RWPE2 (cell line): ENCODE measurements around the gene ABRACL.
"Not testable (repeated sequence)": the region's sequence is repeated elsewhere in the genome, so short reads cannot be mapped to it uniquely, and the experiment has no call there.

Experiments used
- ATAC-seq: fragments of 200-7000 bp; cut with Tn5 transposase; 3 replicates; pipeline ENCODE4 v1.9.1; 2021; ENCODE audit warnings: low read depth
- DNase-seq: peaks from one replicate; pipeline ENCODE4 v3.0.0-alpha.2; 2020; ENCODE audit warnings: low spot score
- H3K27ac ChIP-seq: fragments of 450-650 bp; 2 replicates; pipeline ENCODE4 v1.5.1; 2017; ENCODE audit warnings: mild to moderate bottlenecking; ENCODE audit not compliant: poor library complexity, severe bottlenecking
- H3K27me3 ChIP-seq: fragments of 250-450 bp; sonication (Bioruptor Pico); 2 replicates; pipeline ENCODE4 v1.5.1; 2021; ENCODE audit warnings: mild to moderate bottlenecking, moderate library complexity; ENCODE audit not compliant: insufficient read depth, poor library complexity, severe bottlenecking
- H3K36me3 ChIP-seq: fragments of 250-450 bp; sonication (Bioruptor Pico); 2 replicates; pipeline ENCODE4 v1.5.1; 2020; ENCODE audit warnings: low read depth, mild to moderate bottlenecking, moderate library complexity
- H3K4me1 ChIP-seq: fragments of 250-450 bp; sonication (Bioruptor Pico); 2 replicates; pipeline ENCODE4 v1.5.1; 2021; ENCODE audit warnings: mild to moderate bottlenecking, moderate library complexity; ENCODE audit not compliant: insufficient read depth, poor library complexity, severe bottlenecking
- H3K4me3 ChIP-seq: fragments of 250-450 bp; sonication (Bioruptor Pico); 2 replicates; pipeline ENCODE4 v1.5.1; 2021; ENCODE audit warnings: mild to moderate bottlenecking, moderate library complexity; ENCODE audit not compliant: severe bottlenecking
- H3K9me3 ChIP-seq: fragments of 250-450 bp; sonication (Bioruptor Pico); 2 replicates; pipeline ENCODE4 v1.5.1; 2021; ENCODE audit warnings: mild to moderate bottlenecking, moderate library complexity; ENCODE audit not compliant: severe bottlenecking
- TF ChIP-seq, protein P1 (sequence below): fragments of 450-650 bp; IDR thresholded peaks from one replicate; pipeline ENCODE4 v1.5.1; 2017; ENCODE audit warnings: mild to moderate bottlenecking, moderate library complexity; ENCODE audit not compliant: poor library complexity, severe bottlenecking

Gene ABRACL

GRCh38 chr6:139044250-139044649, 15.7 kb downstream of the ABRACL start:
- Histone ChIP-seq H3K9me3 (no peaks in the 10 kb centered on the region), H3K4me1 (no peaks in the 10 kb centered on the region), H3K27me3 (no peaks in the 10 kb centered on the region), H3K36me3 (peaks cover 3% of the 10 kb centered on the region), H3K27ac (no peak overlapping the region), H3K4me3 (no peak overlapping the region)
- no peak for ATAC-seq
- no peak for DNase-seq
- TF ChIP-seq, protein P1, sequence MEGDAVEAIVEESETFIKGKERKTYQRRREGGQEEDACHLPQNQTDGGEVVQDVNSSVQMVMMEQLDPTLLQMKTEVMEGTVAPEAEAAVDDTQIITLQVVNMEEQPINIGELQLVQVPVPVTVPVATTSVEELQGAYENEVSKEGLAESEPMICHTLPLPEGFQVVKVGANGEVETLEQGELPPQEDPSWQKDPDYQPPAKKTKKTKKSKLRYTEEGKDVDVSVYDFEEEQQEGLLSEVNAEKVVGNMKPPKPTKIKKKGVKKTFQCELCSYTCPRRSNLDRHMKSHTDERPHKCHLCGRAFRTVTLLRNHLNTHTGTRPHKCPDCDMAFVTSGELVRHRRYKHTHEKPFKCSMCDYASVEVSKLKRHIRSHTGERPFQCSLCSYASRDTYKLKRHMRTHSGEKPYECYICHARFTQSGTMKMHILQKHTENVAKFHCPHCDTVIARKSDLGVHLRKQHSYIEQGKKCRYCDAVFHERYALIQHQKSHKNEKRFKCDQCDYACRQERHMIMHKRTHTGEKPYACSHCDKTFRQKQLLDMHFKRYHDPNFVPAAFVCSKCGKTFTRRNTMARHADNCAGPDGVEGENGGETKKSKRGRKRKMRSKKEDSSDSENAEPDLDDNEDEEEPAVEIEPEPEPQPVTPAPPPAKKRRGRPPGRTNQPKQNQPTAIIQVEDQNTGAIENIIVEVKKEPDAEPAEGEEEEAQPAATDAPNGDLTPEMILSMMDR: no peak

GRCh38 chr6:139047677-139048076, 19.1 kb downstream of the ABRACL start:
- Histone ChIP-seq H3K9me3 (no peaks in the 10 kb centered on the region), H3K36me3 (peaks cover 3% of the 10 kb centered on the region; the same call in 1 of the 2 replicates), H3K4me1 (peaks cover 9% of the 10 kb centered on the region), H3K27ac (no peak overlapping the region), H3K4me3 (no peak overlapping the region), H3K27me3 (no peaks in the 10 kb centered on the region)
- TF ChIP-seq, protein P1: no peak
- ATAC-seq (no peak), DNase-seq (no peak)

DNA sequence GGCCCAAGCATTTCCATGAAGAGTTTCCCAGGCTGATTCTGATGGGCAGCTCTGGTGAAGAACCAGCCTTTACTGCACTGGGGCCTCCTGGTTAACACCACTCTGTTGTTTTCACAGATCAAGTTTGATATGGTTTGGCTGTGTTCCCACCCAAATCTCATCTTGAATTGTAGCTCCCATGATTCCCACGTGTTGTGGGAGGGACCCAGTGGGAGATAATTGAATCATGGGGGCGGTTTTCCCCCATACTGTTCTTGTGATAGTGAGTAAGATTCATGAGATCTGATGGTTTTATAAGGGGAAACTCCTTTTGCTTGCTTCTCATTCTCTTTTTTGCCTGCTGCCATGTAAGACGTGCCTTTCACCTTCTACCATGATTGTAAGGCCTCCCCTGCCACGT, 20.4 kb downstream of the ABRACL start:
- ATAC-seq, H3K4me3 ChIP-seq, H3K27me3 ChIP-seq, H3K27ac ChIP-seq, H3K4me1 ChIP-seq, DNase-seq, H3K9me3 ChIP-seq, H3K36me3 ChIP-seq: not testable (repeated sequence)

- H3K27ac ChIP-seq, H3K4me3 ChIP-seq, DNase-seq, H3K36me3 ChIP-seq, H3K4me1 ChIP-seq, H3K27me3 ChIP-seq, H3K9me3 ChIP-seq: not testable (repeated sequence)
- ATAC-seq: peak; percentile 53; the same call in 2 of the 3 replicates
These were observed 21.7 kb downstream of the ABRACL start for GRCh38 chr6:139050131-139050769.

GRCh38 chr6:139050770-139051313, 22.3 kb downstream of the ABRACL start:
- ATAC-seq (no peak), DNase-seq (no peak)
- Histone ChIP-seq H3K36me3 (no peaks in the 10 kb centered on the region), H3K9me3 (no peaks in the 10 kb centered on the region), H3K4me1 (peaks cover 9% of the 10 kb centered on the region), H3K27ac (no peak overlapping the region), H3K27me3 (no peaks in the 10 kb centered on the region), H3K4me3 (no peak overlapping the region)
- TF ChIP-seq, protein P1: no peak
